ENCODE results near the gene RAVER1.

- TF ChIP-seq CTCF (IDR thresholded peaks at IDR 0.05; ENCODE audit: extremely low read depth in 1 of 2, insufficient read depth in 1 of 2, low read depth in 1 of 2, low read length in 2 of 2) (no peak), POLR2AphosphoS5 (IDR thresholded peaks at IDR 0.05; ENCODE audit: insufficient read depth, low read depth, low read length) (no peak), EZH2 (IDR thresholded peaks at IDR 0.05; ENCODE audit: borderline replicate concordance, low read depth, low read length, severe bottlenecking) (no peak), POLR2A (IDR thresholded peaks at IDR 0.05; ENCODE audit: low read depth, low read length) (no peak), MAX (IDR thresholded peaks at IDR 0.05; ENCODE audit: insufficient read depth, insufficient read length) (no peak), JUN (IDR thresholded peaks at IDR 0.05; ENCODE audit: borderline replicate concordance, insufficient read depth, insufficient read length, low read depth) (no peak), FOS (IDR thresholded peaks at IDR 0.05; ENCODE audit: borderline replicate concordance, insufficient read depth, low read length) (no peak), GATA2 (IDR thresholded peaks at IDR 0.05; ENCODE audit: insufficient read depth, insufficient read length, low read depth, low read length) (no peak), MYC (IDR thresholded peaks at IDR 0.05; ENCODE audit: low read depth, low read length) (no peak)
Measured at GRCh38 chr19:10335352-10335985, 2.1 kb upstream of the RAVER1 start.

Data from endothelial cell of umbilical vein (primary cell).